ENCODE measurements around the gene ARHGEF9. TPM values are rescaled to one million over a fixed set of nuclear protein-coding genes. Genes with fewer than 3 reads are reported as not detected.

Gene ARHGEF9
- total and polyA plus RNA-seq, 10 donors: 8.3 to 29.8 (median 16.6) TPM

GRCh38 chrX:63686878-63687714, 97.9 kb downstream of the ARHGEF9 start:
- no peaks in the 10 kb centered on the region for H3K4me1 ChIP-seq
- peaks cover 0 to 42% (median 6%) of the 10 kb centered on the region in 8 donors for H3K9me3 ChIP-seq
- intact Hi-C loops (cut with DNase I; ENCODE audit: low total_unique reads): no loop called here
- 0 to 88% (median 45%) methylated on average over 1 of the region's 1 CpG for WGBS, 5 donors
- H3K27me3 ChIP-seq (replicated peaks in 1 of 7): no peaks in the 10 kb centered on the region
- no peak overlapping the region for H3K27ac ChIP-seq
- DNase-seq: no peak
- H3K36me3 ChIP-seq: peaks cover 0 to 21% (median 0%) of the 10 kb centered on the region in 6 donors
- TF ChIP-seq POLR2AphosphoS5 (IDR thresholded peaks at IDR 0.05) (no peak), CTCF (IDR thresholded peaks at IDR 0.05 in 8 of 11, conservative IDR thresholded peaks at IDR 0.05 in 3 of 11) (peak in 8 of 11 experiments; percentile 32 to 55 (median 44))
- H3K4me3 ChIP-seq: no peak overlapping the region

- Histone ChIP-seq H3K4me3 (no peak overlapping the region), H3K27ac (no peak overlapping the region), H3K4me1 (no peaks in the 10 kb centered on the region), H3K9me3 (peaks cover 0 to 14% (median 0%) of the 10 kb centered on the region in 8 donors), H3K27me3 (replicated peaks in 1 of 7) (no peaks in the 10 kb centered on the region), H3K36me3 (peaks cover 0 to 34% (median 0%) of the 10 kb centered on the region in 6 donors)
- no peak for TF ChIP-seq POLR2A (IDR thresholded peaks at IDR 0.05)
- TF ChIP-seq POLR2AphosphoS5 (IDR thresholded peaks at IDR 0.05): no peak
- no peak for TF ChIP-seq CTCF (IDR thresholded peaks at IDR 0.05 in 8 of 11, conservative IDR thresholded peaks at IDR 0.05 in 3 of 11)
- WGBS, 5 donors: 84 to 96% (median 94%) methylated on average over 3 of the region's 3 CpGs
- no peak for DNase-seq
- intact Hi-C loops (cut with DNase I; ENCODE audit: low total_unique reads): no loop called here
Measured at GRCh38 chrX:63680423-63680822, 104.6 kb downstream of the ARHGEF9 start.

- WGBS, 5 donors: 73 to 96% (median 93%) methylated on average over 3 of the region's 3 CpGs
- intact Hi-C loops (cut with DNase I; ENCODE audit: low total_unique reads): no loop called here
- TF ChIP-seq CTCF (IDR thresholded peaks at IDR 0.05 in 8 of 11, conservative IDR thresholded peaks at IDR 0.05 in 3 of 11): no peak
- no peak for TF ChIP-seq POLR2A (IDR thresholded peaks at IDR 0.05)
- TF ChIP-seq POLR2AphosphoS5 (IDR thresholded peaks at IDR 0.05): no peak
Measured at GRCh38 chrX:63679432-63679831, 105.6 kb downstream of the ARHGEF9 start.

GRCh38 chrX:63675716-63676115, 109.3 kb downstream of the ARHGEF9 start:
- Histone ChIP-seq H3K27ac (no peak overlapping the region), H3K4me3 (no peak overlapping the region), H3K27me3 (replicated peaks in 1 of 7) (no peaks in the 10 kb centered on the region), H3K36me3 (peaks cover 0 to 80% (median 10%) of the 10 kb centered on the region in 6 donors), H3K9me3 (no peaks in the 10 kb centered on the region), H3K4me1 (no peaks in the 10 kb centered on the region)
- TF ChIP-seq CTCF (IDR thresholded peaks at IDR 0.05 in 8 of 11, conservative IDR thresholded peaks at IDR 0.05 in 3 of 11) (no peak), POLR2AphosphoS5 (IDR thresholded peaks at IDR 0.05) (no peak), POLR2A (IDR thresholded peaks at IDR 0.05) (no peak)
- DNase-seq: no peak
- intact Hi-C loops (cut with DNase I; ENCODE audit: low total_unique reads): no loop called here
- WGBS, 5 donors: 71 to 95% (median 89%) methylated on average over 2 of the region's 2 CpGs

More at GRCh38 chrX:63679432-63679831, 105.6 kb downstream of the ARHGEF9 start:
- peaks cover 0 to 14% (median 0%) of the 10 kb centered on the region in 8 donors for H3K9me3 ChIP-seq
- peaks cover 0 to 43% (median 4%) of the 10 kb centered on the region in 6 donors for H3K36me3 ChIP-seq
- no peak for DNase-seq
- no peaks in the 10 kb centered on the region for H3K4me1 ChIP-seq
- H3K4me3 ChIP-seq: no peak overlapping the region
- H3K27ac ChIP-seq: no peak overlapping the region
- no peaks in the 10 kb centered on the region for H3K27me3 ChIP-seq (replicated peaks in 1 of 7)
